HEK293 (cell line): ENCODE data around the gene WIPI1.

Experiments used
- EGR2 ChIP-seq: fragments of 450-650 bp; formaldehyde crosslinking; IDR thresholded peaks from 2 replicates; pipeline ENCODE4 v1.5.1; 2016; ENCODE audit warnings: low read depth, missing biosample characterization, missing genetic modification characterization
- TF ChIP-seq, protein P1 (sequence below): fragments of 450-650 bp; formaldehyde crosslinking; IDR thresholded peaks from 2 replicates; pipeline ENCODE4 v1.5.1; 2016; ENCODE audit warnings: missing biosample characterization, missing genetic modification characterization, borderline replicate concordance
- TF ChIP-seq, protein P2 (sequence below): fragments of 450-650 bp; formaldehyde crosslinking; IDR thresholded peaks from 2 replicates; pipeline ENCODE4 v1.5.1; 2016; ENCODE audit warnings: missing biosample characterization, missing genetic modification characterization
- TF ChIP-seq, protein P3 (sequence below): fragments of 450-650 bp; formaldehyde crosslinking; IDR thresholded peaks from 2 replicates; pipeline ENCODE4 v1.5.1; 2017; ENCODE audit warnings: missing biosample characterization, missing genetic modification characterization

DNA sequence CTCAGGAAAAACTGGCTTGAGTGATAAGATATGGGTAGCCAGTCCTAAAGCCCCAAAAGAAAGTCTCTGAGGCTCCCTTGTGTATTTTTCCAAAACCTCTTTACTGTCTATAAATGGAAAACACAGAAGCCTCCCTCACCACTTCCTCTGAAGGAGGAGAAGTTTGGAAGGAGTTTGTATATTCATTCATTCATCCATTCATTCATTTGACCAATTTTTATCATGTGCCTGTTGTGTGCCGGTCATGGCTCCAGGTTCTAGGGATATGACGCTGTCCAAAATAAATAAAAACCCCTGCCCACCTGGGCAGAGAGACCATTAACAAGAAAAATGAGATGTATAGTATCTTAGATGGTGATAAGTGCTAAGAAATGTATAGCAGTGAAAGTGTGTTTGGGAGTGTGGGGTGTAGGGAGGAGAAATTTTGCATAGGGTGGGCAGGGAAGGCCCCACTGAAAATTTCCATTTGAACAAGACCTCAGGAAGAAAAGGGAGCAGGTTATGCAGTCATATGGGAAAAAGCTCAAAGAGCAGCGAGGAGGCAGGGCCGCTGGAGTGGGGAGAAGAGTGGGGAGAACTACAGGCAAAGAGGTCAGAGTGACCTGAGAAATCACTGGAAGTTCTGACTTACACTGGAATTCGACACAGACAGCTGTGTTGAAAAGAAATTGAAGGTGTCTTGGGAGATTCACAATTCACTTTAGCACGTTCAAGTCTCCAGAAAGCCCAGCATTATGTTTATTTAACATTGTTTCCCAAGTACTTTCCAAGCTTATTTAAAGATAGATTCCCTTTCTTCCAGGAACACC, 6.1 kb upstream of the WIPI1 start:
- TF ChIP-seq, protein P1, sequence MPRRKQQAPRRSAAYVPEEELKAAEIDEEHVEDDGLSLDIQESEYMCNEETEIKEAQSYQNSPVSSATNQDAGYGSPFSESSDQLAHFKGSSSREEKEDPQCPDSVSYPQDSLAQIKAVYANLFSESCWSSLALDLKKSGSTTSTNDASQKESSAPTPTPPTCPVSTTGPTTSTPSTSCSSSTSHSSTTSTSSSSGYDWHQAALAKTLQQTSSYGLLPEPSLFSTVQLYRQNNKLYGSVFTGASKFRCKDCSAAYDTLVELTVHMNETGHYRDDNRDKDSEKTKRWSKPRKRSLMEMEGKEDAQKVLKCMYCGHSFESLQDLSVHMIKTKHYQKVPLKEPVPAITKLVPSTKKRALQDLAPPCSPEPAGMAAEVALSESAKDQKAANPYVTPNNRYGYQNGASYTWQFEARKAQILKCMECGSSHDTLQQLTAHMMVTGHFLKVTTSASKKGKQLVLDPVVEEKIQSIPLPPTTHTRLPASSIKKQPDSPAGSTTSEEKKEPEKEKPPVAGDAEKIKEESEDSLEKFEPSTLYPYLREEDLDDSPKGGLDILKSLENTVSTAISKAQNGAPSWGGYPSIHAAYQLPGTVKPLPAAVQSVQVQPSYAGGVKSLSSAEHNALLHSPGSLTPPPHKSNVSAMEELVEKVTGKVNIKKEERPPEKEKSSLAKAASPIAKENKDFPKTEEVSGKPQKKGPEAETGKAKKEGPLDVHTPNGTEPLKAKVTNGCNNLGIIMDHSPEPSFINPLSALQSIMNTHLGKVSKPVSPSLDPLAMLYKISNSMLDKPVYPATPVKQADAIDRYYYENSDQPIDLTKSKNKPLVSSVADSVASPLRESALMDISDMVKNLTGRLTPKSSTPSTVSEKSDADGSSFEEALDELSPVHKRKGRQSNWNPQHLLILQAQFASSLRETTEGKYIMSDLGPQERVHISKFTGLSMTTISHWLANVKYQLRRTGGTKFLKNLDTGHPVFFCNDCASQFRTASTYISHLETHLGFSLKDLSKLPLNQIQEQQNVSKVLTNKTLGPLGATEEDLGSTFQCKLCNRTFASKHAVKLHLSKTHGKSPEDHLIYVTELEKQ (tag by site-specific recombination) = no peak
- TF ChIP-seq, protein P2, sequence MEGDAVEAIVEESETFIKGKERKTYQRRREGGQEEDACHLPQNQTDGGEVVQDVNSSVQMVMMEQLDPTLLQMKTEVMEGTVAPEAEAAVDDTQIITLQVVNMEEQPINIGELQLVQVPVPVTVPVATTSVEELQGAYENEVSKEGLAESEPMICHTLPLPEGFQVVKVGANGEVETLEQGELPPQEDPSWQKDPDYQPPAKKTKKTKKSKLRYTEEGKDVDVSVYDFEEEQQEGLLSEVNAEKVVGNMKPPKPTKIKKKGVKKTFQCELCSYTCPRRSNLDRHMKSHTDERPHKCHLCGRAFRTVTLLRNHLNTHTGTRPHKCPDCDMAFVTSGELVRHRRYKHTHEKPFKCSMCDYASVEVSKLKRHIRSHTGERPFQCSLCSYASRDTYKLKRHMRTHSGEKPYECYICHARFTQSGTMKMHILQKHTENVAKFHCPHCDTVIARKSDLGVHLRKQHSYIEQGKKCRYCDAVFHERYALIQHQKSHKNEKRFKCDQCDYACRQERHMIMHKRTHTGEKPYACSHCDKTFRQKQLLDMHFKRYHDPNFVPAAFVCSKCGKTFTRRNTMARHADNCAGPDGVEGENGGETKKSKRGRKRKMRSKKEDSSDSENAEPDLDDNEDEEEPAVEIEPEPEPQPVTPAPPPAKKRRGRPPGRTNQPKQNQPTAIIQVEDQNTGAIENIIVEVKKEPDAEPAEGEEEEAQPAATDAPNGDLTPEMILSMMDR (tag by site-specific recombination) = no peak
- TF ChIP-seq, protein P3, sequence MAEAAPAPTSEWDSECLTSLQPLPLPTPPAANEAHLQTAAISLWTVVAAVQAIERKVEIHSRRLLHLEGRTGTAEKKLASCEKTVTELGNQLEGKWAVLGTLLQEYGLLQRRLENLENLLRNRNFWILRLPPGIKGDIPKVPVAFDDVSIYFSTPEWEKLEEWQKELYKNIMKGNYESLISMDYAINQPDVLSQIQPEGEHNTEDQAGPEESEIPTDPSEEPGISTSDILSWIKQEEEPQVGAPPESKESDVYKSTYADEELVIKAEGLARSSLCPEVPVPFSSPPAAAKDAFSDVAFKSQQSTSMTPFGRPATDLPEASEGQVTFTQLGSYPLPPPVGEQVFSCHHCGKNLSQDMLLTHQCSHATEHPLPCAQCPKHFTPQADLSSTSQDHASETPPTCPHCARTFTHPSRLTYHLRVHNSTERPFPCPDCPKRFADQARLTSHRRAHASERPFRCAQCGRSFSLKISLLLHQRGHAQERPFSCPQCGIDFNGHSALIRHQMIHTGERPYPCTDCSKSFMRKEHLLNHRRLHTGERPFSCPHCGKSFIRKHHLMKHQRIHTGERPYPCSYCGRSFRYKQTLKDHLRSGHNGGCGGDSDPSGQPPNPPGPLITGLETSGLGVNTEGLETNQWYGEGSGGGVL (tag by site-specific recombination) = no peak
- TF ChIP-seq EGR2 (tag by site-specific recombination) = no peak
